Panc1 (cell line): ENCODE data around the gene CYP2W1. TPM values are rescaled to one million over a fixed set of nuclear protein-coding genes. Genes with fewer than 3 reads are reported as not detected.

Experiments used
- ATAC-seq: fragments of 200-7000 bp; cut with Tn5 transposase; 2 replicates; pipeline ENCODE4 v1.9.1; 2020; ENCODE audit warnings: mild to moderate bottlenecking, moderate library complexity
- BruUV-seq: library from RNA; stranded (reverse); fragments of 400-500 nt; replicated peaks from 2 replicates; lab custom pipeline; 2021; lab: Mats Ljungman, UMichigan
- CTCF ChIA-PET: fragments of 300-600 bp; sonication (Branson Sonifier 250); formaldehyde crosslinking; loops from one replicate; lab custom pipeline; 2022; ENCODE audit warnings: antibody characterized with exemption; lab: Charles Lee
- POLR2A ChIA-PET: fragments of 300-600 bp; sonication (Branson Sonifier 250); formaldehyde crosslinking; loops from one replicate; lab custom pipeline; 2022; ENCODE audit warnings: antibody characterized with exemption; lab: Charles Lee
- DNase-seq: peaks from one replicate; pipeline ENCODE4 v3.0.0-alpha.2; 2010; ENCODE audit warnings: low read depth, low spot score
- H3K27ac ChIP-seq: 2 replicates; pipeline ENCODE4 v1.5.1; 2011; ENCODE audit warnings: mild to moderate bottlenecking, low read length, inconsistent platforms
- H3K27me3 ChIP-seq: fragments of 200-500 bp; sonication (Bioruptor generic); 2 replicates; pipeline ENCODE4 v1.6.0; 2014; ENCODE audit warnings: low read length, inconsistent platforms; ENCODE audit not compliant: control insufficient read depth, insufficient read depth
- H3K36me3 ChIP-seq: fragments of 200-500 bp; sonication (Bioruptor generic); 2 replicates; pipeline ENCODE4 v1.5.1; 2014; ENCODE audit warnings: inconsistent platforms, mild to moderate bottlenecking, low read length, moderate library complexity; ENCODE audit not compliant: control insufficient read depth, insufficient read depth
- H3K4me1 ChIP-seq: 2 replicates; pipeline ENCODE4 v1.5.1; 2011; ENCODE audit warnings: inconsistent platforms, mild to moderate bottlenecking, low read length, moderate library complexity; ENCODE audit not compliant: control insufficient read depth, insufficient read depth
- H3K4me3 ChIP-seq, 2 experiments: 2 replicates each; pipeline ENCODE4 v1.5.1; 2011 to 2012; ENCODE audit warnings: low read depth in 2 of 2, low read length in 2 of 2, mild to moderate bottlenecking in 2 of 2, inconsistent platforms in 1 of 2, moderate library complexity in 1 of 2
- H3K9me3 ChIP-seq: fragments of 200-500 bp; sonication (Bioruptor generic); 2 replicates; pipeline ENCODE4 v1.5.1; 2014; ENCODE audit warnings: low read depth, mild to moderate bottlenecking, inconsistent platforms, low read length, moderate library complexity; ENCODE audit not compliant: control insufficient read depth, insufficient read depth
- CTCF ChIP-seq: fragments of 450-650 bp; IDR thresholded peaks from 2 replicates; pipeline ENCODE4 v1.5.1; 2017; ENCODE audit warnings: mild to moderate bottlenecking
- POLR2AphosphoS5 ChIP-seq: IDR thresholded peaks from 2 replicates; pipeline ENCODE4 v1.6.1; 2012; ENCODE audit warnings: mild to moderate bottlenecking, low read depth, low read length, moderate library complexity
- REST ChIP-seq, 2 experiments: IDR thresholded peaks; 2 replicates each; pipeline ENCODE4 v1.6.1; 2011 to 2012; ENCODE audit warnings: low read depth in 2 of 2, control low read depth in 1 of 2, low read length in 1 of 2, mild to moderate bottlenecking in 1 of 2, moderate library complexity in 1 of 2; ENCODE audit not compliant: insufficient read depth in 1 of 2
- SIN3A ChIP-seq: IDR thresholded peaks from 2 replicates; pipeline ENCODE4 v1.6.1; 2012; ENCODE audit warnings: low read depth, mild to moderate bottlenecking, low read length, moderate library complexity, borderline replicate concordance; ENCODE audit not compliant: insufficient read depth
- TCF7L2 ChIP-seq: IDR thresholded peaks from 2 replicates; pipeline ENCODE4 v1.6.1; 2011; ENCODE audit warnings: mild to moderate bottlenecking, low read depth, low read length, inconsistent platforms
- in situ Hi-C: cut with HindIII; loops from 2 replicates; pipeline ENCODE4 v1.10.0; 2016; ENCODE audit warnings: low sequenced_read_pairs, low pct_unique_long_range_greater_than_20kb
- intact Hi-C: fragments of 100-400 bp; cut with micrococcal nuclease; formaldehyde crosslinking; loops from one replicate; pipeline ENCODE4 v1.10.0; 2022; ENCODE audit not compliant: unreplicated experiment
- total RNA-seq: library from RNA; stranded (reverse); gene quantifications from one replicate; pipeline ENCODE4 v1.2.1, GENCODE V29; 2021; ENCODE audit not compliant: unreplicated experiment

CYP2W1 gene
- total RNA-seq, 1 experiment from 2014 or later = 0.74 TPM

GRCh38 chr7:967361-968082 is 15.5 kb upstream of the CYP2W1 start:
- no peak for DNase-seq
- Histone ChIP-seq H3K36me3 (peaks cover 17% of the 10 kb centered on the region), H3K9me3 (no peaks in the 10 kb centered on the region), H3K4me1 (peaks cover 17% of the 10 kb centered on the region), H3K4me3 (no peak overlapping the region), H3K27me3 (no peaks in the 10 kb centered on the region), H3K27ac (no peak overlapping the region)
- ATAC-seq = no peak
- ChIA-PET POLR2A (no interaction called here), CTCF (no interaction called here)
- no TSS peak for BruUV-seq
- in situ Hi-C loops = loop anchor here (25.0 kb wide), 1 partner anchor 170 kb away; a partner anchor contains a TSS
- intact Hi-C loops = no loop called here
- no peak for TF ChIP-seq CTCF
- no peak for TF ChIP-seq SIN3A
- no peak for TF ChIP-seq POLR2AphosphoS5
- no peak for TF ChIP-seq TCF7L2
- TF ChIP-seq REST (IDR thresholded peaks at IDR 0.05; ENCODE audit: insufficient read depth in 1 of 2, low read depth in 2 of 2, low read length in 1 of 2) = no peak

GRCh38 chr7:968205-969105 is 14.5 kb upstream of the CYP2W1 start:
- Histone ChIP-seq H3K36me3 (peaks cover 24% of the 10 kb centered on the region), H3K4me3 (no peak overlapping the region), H3K4me1 (peaks cover 17% of the 10 kb centered on the region), H3K27me3 (no peaks in the 10 kb centered on the region), H3K27ac (no peak overlapping the region), H3K9me3 (no peaks in the 10 kb centered on the region)
- intact Hi-C loops (no loop called here), in situ Hi-C loops (loop anchor here (25.0 kb wide), 1 partner anchor 169 kb away; a partner anchor contains a TSS)
- no peak for ATAC-seq
- no TSS peak for BruUV-seq
- ChIA-PET POLR2A (no interaction called here), CTCF (interaction anchor here (0.5 kb wide), 1 partner anchor 385 kb away, joined by 3 read pairs; no protein-coding TSS in a partner anchor)
- no peak for DNase-seq
- no peak for TF ChIP-seq CTCF
- no peak for TF ChIP-seq TCF7L2
- TF ChIP-seq REST (IDR thresholded peaks at IDR 0.05; ENCODE audit: insufficient read depth in 1 of 2, low read depth in 2 of 2, low read length in 1 of 2) = no peak
- no peak for TF ChIP-seq POLR2AphosphoS5
- TF ChIP-seq SIN3A = no peak
